Fibroblast of pulmonary artery (primary cell): ENCODE measurements around the gene USHBP1.
A peak's percentile ranks its signal among the peaks of the same experiment; 100 is the strongest.
"Not testable (repeated sequence)": the region's sequence is repeated elsewhere in the genome, so short reads cannot be mapped to it uniquely, and the experiment has no call there.

Experiments used
- DNase-seq: peaks from one replicate; pipeline ENCODE4 v3.0.0-alpha.2; 2010; ENCODE audit warnings: low read depth
- H3K4me3 ChIP-seq: replicated peaks from 2 replicates; pipeline ENCODE4 v1.5.1; 2011; ENCODE audit warnings: low read depth, mild to moderate bottlenecking, control low read depth, low read length, moderate library complexity
- CTCF ChIP-seq: IDR thresholded peaks from 2 replicates; pipeline ENCODE4 v1.5.1; 2011; ENCODE audit warnings: mild to moderate bottlenecking, control low read depth, low read length, inconsistent platforms; ENCODE audit errors: missing control alignments

USHBP1 gene

DNA sequence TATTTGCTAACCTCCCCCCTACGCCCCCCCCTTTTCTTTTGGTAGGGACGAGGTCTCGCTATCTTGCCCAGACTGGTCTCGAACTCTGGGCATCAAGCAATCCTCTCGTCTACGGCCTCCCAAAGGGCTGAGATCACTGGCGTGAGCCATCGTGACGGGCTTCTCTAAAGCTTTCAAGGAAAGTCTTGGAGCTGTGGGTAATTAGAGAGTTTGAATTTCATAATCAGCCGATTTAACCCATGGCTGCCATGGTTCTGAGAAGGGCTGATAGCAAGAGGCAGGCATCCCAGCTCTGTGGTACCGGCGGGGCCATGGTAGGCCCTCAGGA, 39.4 kb upstream of the USHBP1 start:
- no peak overlapping the region for H3K4me3 ChIP-seq
- no peak for TF ChIP-seq CTCF
- DNase-seq = no peak

GRCh38 chr19:17303167-17303939, 38.8 kb upstream of the USHBP1 start, which contains the start of gene ABHD8:
ABHD8 (minus strand) TSS chr19:17303425; CDS start chr19:17301616, 1,809 bp downstream.
- peak within 1 kb of the TSS; percentile 72 for H3K4me3 ChIP-seq
- DNase-seq = peak; percentile 97
- TF ChIP-seq CTCF = peak; percentile 26

GRCh38 chr19:17302391-17303166, 38.0 kb upstream of the USHBP1 start:
- TF ChIP-seq CTCF = no peak
- no peak for DNase-seq

DNA sequence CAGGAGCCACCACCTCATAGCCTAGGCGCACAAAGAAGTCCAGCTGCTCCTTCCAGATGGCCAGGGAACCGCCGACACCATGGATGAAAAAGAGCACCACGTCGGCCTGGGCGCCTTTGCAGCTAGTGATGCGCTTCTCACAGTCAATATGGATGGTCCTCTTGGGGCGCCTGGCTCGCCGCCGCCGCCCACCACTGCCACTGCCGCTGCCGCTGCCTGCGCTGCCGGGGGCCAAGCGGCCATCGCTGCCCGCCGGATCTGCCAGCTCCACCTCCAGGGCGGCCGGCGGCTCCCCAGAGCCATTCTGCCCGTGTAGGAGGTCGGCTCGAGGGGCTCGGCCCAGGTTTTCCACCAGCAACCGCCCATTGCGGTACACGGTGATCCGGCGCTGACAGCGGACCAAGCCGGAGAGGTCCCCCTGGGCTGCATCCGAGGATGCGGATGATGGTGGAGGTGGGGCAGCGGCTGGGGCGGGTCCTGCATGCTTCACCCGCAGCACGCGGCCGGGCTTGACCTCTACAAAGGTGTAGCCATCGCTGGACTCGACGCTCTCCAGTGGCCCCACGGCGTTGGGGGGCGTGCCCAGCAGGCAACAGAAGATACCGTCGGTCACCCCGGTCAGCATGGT, 36.6 kb upstream of the USHBP1 start:
- DNase-seq = no peak
- TF ChIP-seq CTCF = no peak
- no peak overlapping the region for H3K4me3 ChIP-seq

More at GRCh38 chr19:17302391-17303166, 38.0 kb upstream of the USHBP1 start:
- peak overlapping the region; percentile 72 for H3K4me3 ChIP-seq

DNA sequence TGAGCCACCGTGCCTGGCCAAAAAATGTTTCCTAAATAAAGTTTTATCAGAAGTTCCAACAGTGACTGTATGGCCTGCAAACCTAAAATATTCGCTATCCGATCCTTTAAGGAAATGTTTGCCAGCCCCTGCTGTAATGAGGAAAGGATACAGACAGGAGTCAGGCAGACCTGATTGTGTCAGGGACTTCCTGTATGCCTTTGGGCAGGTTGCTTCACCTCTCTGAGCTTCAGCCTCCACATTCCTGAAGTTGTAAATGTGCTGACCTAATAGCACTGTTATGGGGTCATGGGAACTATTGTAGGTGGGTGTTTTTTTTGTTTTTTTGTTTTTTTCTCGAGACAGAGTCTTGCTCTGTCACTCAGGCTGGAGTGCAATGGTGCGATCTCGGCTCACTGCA, 32.4 kb upstream of the USHBP1 start:
- H3K4me3 ChIP-seq = no peak overlapping the region
- TF ChIP-seq CTCF = no peak
- no peak for DNase-seq

GRCh38 chr19:17296273-17296672, 31.7 kb upstream of the USHBP1 start:
- no peak for DNase-seq
- TF ChIP-seq CTCF = no peak
- H3K4me3 ChIP-seq = no peak overlapping the region

GRCh38 chr19:17295551-17295950, 31.0 kb upstream of the USHBP1 start:
- not testable (repeated sequence) for DNase-seq, H3K4me3 ChIP-seq
